Upper lobe of left lung (tissue), 6 donors: Measurements from ENCODE around the gene TCF25. TPM values are rescaled to one million over a fixed set of nuclear protein-coding genes. Genes with fewer than 3 reads are reported as not detected.
A peak's percentile ranks its signal among the peaks of the same experiment; 100 is the strongest.

Experiments
- ATAC-seq, 2 donors: fragments of 200-7000 bp; cut with Tn5 transposase; one replicate each; pipeline ENCODE4 v1.9.1; 2022; ENCODE audit warnings: mild to moderate bottlenecking in 2 of 2, moderate library complexity in 2 of 2; ENCODE audit not compliant: low FRiP score in 2 of 2
- DNase-seq, 2 donors: peaks; one replicate each; pipeline ENCODE4 v3.0.0-alpha.2; 2019 to 2020
- H3K27ac ChIP-seq, 4 donors: fragments of 200-600 bp; sonication (generic); one replicate each; pipeline ENCODE4 v1.5.1; 2016 to 2019
- H3K27me3 ChIP-seq, 4 donors: fragments of 200-600 bp; sonication (generic); one replicate each; pipeline ENCODE4 v1.5.1; 2017 to 2019
- H3K36me3 ChIP-seq, 4 donors: fragments of 200-600 bp; sonication (generic); one replicate each; pipeline ENCODE4 v1.5.1; 2016 to 2019
- H3K4me1 ChIP-seq, 4 donors: fragments of 200-600 bp; sonication (generic); one replicate each; pipeline ENCODE4 v1.5.1; 2018 to 2019
- H3K4me3 ChIP-seq, 4 donors: fragments of 200-600 bp; sonication (generic); one replicate each; pipeline ENCODE4 v1.5.1; 2017 to 2019; ENCODE audit warnings: mild to moderate bottlenecking in 2 of 4, moderate library complexity in 1 of 4
- H3K9me3 ChIP-seq, 4 donors: fragments of 200-600 bp; sonication (generic); one replicate each; pipeline ENCODE4 v1.5.1; 2018 to 2019
- EP300 ChIP-seq, 4 donors: sonication (generic); formaldehyde crosslinking; IDR thresholded peaks; one replicate each; pipeline ENCODE4 v1.5.1; 2017; ENCODE audit warnings: antibody characterized with exemption in 4 of 4, control low read depth in 2 of 4
- POLR2A ChIP-seq, 4 donors: fragments of 450-650 bp; IDR thresholded peaks; one replicate each; pipeline ENCODE4 v1.5.1; 2016 to 2017; ENCODE audit warnings: antibody characterized with exemption in 4 of 4, mild to moderate bottlenecking in 2 of 4
- POLR2AphosphoS5 ChIP-seq, 2 donors: sonication (generic); formaldehyde crosslinking; IDR thresholded peaks; one replicate each; pipeline ENCODE4 v1.5.1; 2017; ENCODE audit warnings: antibody characterized with exemption in 2 of 2
- WGBS, 2 donors: methylation state at CpG; one replicate each; pipeline ENCODE4 v1.1.5; 2017 to 2018; 5-methylcytosine and 5-hydroxymethylcytosine counted together
- total RNA-seq, 6 donors: library from RNA; depleted of rRNA in 4 of 6; stranded (reverse); fragments of >200 nt in 4 of 6; gene quantifications; one replicate each; pipeline versions ENCODE4 v1.1.0 to v1.2.1, GENCODE V29; 2016 to 2021
- TF ChIP-seq, protein P1 (sequence below), 6 experiments: fragments of 450-650 bp in 4 of 6; fragments of 200-600 bp in 2 of 6; sonication (generic) in 2 of 6; IDR thresholded peaks; one replicate each; pipeline ENCODE4 v1.5.1; 2016 to 2019; ENCODE audit warnings: antibody characterized with exemption in 6 of 6
- donor health status: DM: no; HTN: no; CAD: no; lungs with moderate emphysema.
- donor health status: DM: no; HTN: yes; CAD: no; lungs with severe emphysema.

Gene TCF25
- total RNA-seq, 6 donors from 2014 or later, result 132 to 1,060 (median 211) TPM

DNA sequence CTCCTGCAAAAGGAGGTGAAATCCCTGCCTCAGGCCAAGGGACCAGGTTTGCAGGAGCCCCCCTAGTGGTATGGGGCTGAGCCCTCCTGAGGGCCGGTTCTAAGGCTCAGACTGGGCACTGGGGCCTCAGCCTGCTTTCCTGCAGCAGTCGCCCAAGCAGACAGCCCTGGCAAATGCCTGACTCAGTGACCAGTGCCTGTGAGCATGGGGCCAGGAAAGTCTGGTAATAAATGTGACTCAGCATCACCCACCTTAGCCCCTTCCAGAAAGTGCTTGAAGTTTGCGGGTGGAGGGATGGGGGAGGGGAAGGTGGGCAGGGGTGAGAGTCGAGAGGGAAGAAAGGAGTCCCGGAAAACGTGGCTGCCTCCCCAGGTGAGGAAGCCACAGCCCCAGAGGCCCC lies 47.3 kb downstream of the TCF25 start:
- H3K9me3 ChIP-seq, result no peaks in the 10 kb centered on the region
- no peak for DNase-seq
- peaks cover 0 to 33% (median 26%) of the 10 kb centered on the region in 4 donors for H3K27me3 ChIP-seq
- ATAC-seq, result no peak
- H3K4me1 ChIP-seq, result peaks cover 52 to 67% (median 59%) of the 10 kb centered on the region in 4 donors
- TF ChIP-seq, protein P1, sequence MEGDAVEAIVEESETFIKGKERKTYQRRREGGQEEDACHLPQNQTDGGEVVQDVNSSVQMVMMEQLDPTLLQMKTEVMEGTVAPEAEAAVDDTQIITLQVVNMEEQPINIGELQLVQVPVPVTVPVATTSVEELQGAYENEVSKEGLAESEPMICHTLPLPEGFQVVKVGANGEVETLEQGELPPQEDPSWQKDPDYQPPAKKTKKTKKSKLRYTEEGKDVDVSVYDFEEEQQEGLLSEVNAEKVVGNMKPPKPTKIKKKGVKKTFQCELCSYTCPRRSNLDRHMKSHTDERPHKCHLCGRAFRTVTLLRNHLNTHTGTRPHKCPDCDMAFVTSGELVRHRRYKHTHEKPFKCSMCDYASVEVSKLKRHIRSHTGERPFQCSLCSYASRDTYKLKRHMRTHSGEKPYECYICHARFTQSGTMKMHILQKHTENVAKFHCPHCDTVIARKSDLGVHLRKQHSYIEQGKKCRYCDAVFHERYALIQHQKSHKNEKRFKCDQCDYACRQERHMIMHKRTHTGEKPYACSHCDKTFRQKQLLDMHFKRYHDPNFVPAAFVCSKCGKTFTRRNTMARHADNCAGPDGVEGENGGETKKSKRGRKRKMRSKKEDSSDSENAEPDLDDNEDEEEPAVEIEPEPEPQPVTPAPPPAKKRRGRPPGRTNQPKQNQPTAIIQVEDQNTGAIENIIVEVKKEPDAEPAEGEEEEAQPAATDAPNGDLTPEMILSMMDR (IDR thresholded peaks at IDR 0.05), result no peak
- TF ChIP-seq EP300 (IDR thresholded peaks at IDR 0.05) (no peak), POLR2AphosphoS5 (IDR thresholded peaks at IDR 0.05) (no peak), POLR2A (IDR thresholded peaks at IDR 0.05) (no peak)
- no peak overlapping the region for H3K27ac ChIP-seq
- H3K36me3 ChIP-seq, result no peaks in the 10 kb centered on the region
- no peak overlapping the region for H3K4me3 ChIP-seq
- 35 to 37% methylated on average over 4 to 6 of the region's 6 CpGs for WGBS, 2 donors

GRCh38 chr16:89921131-89921701 lies 47.8 kb downstream of the TCF25 start:
- H3K27me3 ChIP-seq, result peaks cover 0 to 35% (median 27%) of the 10 kb centered on the region in 4 donors
- 37 to 39% methylated on average over 11 to 14 of the region's 14 CpGs for WGBS, 2 donors
- TF ChIP-seq POLR2A (IDR thresholded peaks at IDR 0.05), result no peak
- TF ChIP-seq, protein P1 (IDR thresholded peaks at IDR 0.05), result no peak
- no peak for TF ChIP-seq POLR2AphosphoS5 (IDR thresholded peaks at IDR 0.05)
- no peak for TF ChIP-seq EP300 (IDR thresholded peaks at IDR 0.05)
- H3K36me3 ChIP-seq, result no peaks in the 10 kb centered on the region
- ATAC-seq (no peak), DNase-seq (no peak)
- peak overlapping the region in 1 of 4 donors; percentile 61 for H3K4me3 ChIP-seq
- no peaks in the 10 kb centered on the region for H3K9me3 ChIP-seq
- peaks cover 56 to 72% (median 64%) of the 10 kb centered on the region in 4 donors for H3K4me1 ChIP-seq
- peak overlapping the region in 2 of 4 donors; percentile 76 to 78 for H3K27ac ChIP-seq

- Histone ChIP-seq H3K27ac (peak overlapping the region; percentile 54 to 78 (median 76)), H3K4me3 (peak overlapping the region; percentile 18 to 61 (median 56)), H3K4me1 (peaks cover 62 to 78% (median 69%) of the 10 kb centered on the region in 4 donors), H3K9me3 (no peaks in the 10 kb centered on the region), H3K36me3 (no peaks in the 10 kb centered on the region), H3K27me3 (peaks cover 0 to 35% (median 27%) of the 10 kb centered on the region in 4 donors)
- TF ChIP-seq POLR2A (IDR thresholded peaks at IDR 0.05) (peak in 1 of 4 donors; percentile 32), POLR2AphosphoS5 (IDR thresholded peaks at IDR 0.05) (peak; percentile 52 to 63), EP300 (IDR thresholded peaks at IDR 0.05) (peak in 2 of 4 donors; percentile 3 to 57)
- TF ChIP-seq, protein P1 (IDR thresholded peaks at IDR 0.05), result no peak
- WGBS, 2 donors, result 7 to 13% methylated on average over 10 to 20 of the region's 22 CpGs
- peak; percentile 70 to 74 for ATAC-seq
- DNase-seq, result peak; percentile 75 to 85
Measured at GRCh38 chr16:89921702-89922476, 48.5 kb downstream of the TCF25 start.

GRCh38 chr16:89922477-89922883 lies 49.1 kb downstream of the TCF25 start:
- WGBS, 2 donors, result 1 to 4% methylated on average over 14 to 16 of the region's 31 CpGs
- peak overlapping the region; percentile 54 to 78 (median 76) for H3K27ac ChIP-seq
- H3K4me1 ChIP-seq, result peaks cover 58 to 73% (median 66%) of the 10 kb centered on the region in 4 donors
- TF ChIP-seq EP300 (IDR thresholded peaks at IDR 0.05), result no peak
- TF ChIP-seq POLR2AphosphoS5 (IDR thresholded peaks at IDR 0.05), result peak in 1 of 2 donors; percentile 18
- DNase-seq (peak in 1 of 2 donors; percentile 72), ATAC-seq (peak; percentile 31 to 55)
- H3K4me3 ChIP-seq, result peak overlapping the region; percentile 18 to 61 (median 56)
- peaks cover 0 to 35% (median 27%) of the 10 kb centered on the region in 4 donors for H3K27me3 ChIP-seq
- no peaks in the 10 kb centered on the region for H3K9me3 ChIP-seq
- no peaks in the 10 kb centered on the region for H3K36me3 ChIP-seq
